Neuron (in vitro differentiated cells): ENCODE results near the gene APOC1.
"Not testable (repeated sequence)": the region's sequence is repeated elsewhere in the genome, so short reads cannot be mapped to it uniquely, and the experiment has no call there.

Experiments used
- H2AFZ ChIP-seq: one replicate; pipeline ENCODE4 v1.6.1; 2013; ENCODE audit warnings: low read depth, mild to moderate bottlenecking, inconsistent platforms, low read length, moderate library complexity
- H3K27me3 ChIP-seq: one replicate; pipeline ENCODE4 v1.6.1; 2013; ENCODE audit warnings: low read length; ENCODE audit not compliant: insufficient read depth
- H3K36me3 ChIP-seq: one replicate; pipeline ENCODE4 v1.6.1; 2013; ENCODE audit warnings: low read length; ENCODE audit not compliant: insufficient read depth
- H3K4me1 ChIP-seq: one replicate; pipeline ENCODE4 v1.6.1; 2013; ENCODE audit warnings: low read length; ENCODE audit not compliant: insufficient read depth
- H3K4me3 ChIP-seq: 2 replicates; pipeline ENCODE4 v1.5.1; 2013; ENCODE audit warnings: mild to moderate bottlenecking, low read length, moderate library complexity
- H3K9me3 ChIP-seq: one replicate; pipeline ENCODE4 v1.6.1; 2013; ENCODE audit warnings: low read length

The APOC1 gene

GRCh38 chr19:44879309-44880065 lies 34.9 kb upstream of the APOC1 start:
- Histone ChIP-seq H3K4me3 (no peak overlapping the region), H3K36me3 (peaks cover 50% of the 10 kb centered on the region), H3K4me1 (no peaks in the 10 kb centered on the region), H3K27me3 (no peaks in the 10 kb centered on the region), H2AFZ (no peak overlapping the region), H3K9me3 (no peaks in the 10 kb centered on the region)

GRCh38 chr19:44882063-44882462 lies 32.3 kb upstream of the APOC1 start:
- H3K4me3 ChIP-seq = no peak overlapping the region
- H3K4me1 ChIP-seq = no peaks in the 10 kb centered on the region
- peaks cover 36% of the 10 kb centered on the region for H3K36me3 ChIP-seq
- no peak overlapping the region for H2AFZ ChIP-seq
- no peaks in the 10 kb centered on the region for H3K27me3 ChIP-seq
- H3K9me3 ChIP-seq = no peaks in the 10 kb centered on the region

GRCh38 chr19:44882619-44883397 lies 31.6 kb upstream of the APOC1 start:
- H3K9me3 ChIP-seq, H3K4me3 ChIP-seq, H3K27me3 ChIP-seq, H2AFZ ChIP-seq, H3K4me1 ChIP-seq: not testable (repeated sequence)
- H3K36me3 ChIP-seq = peaks cover 33% of the 10 kb centered on the region

GRCh38 chr19:44883922-44884321 lies 30.5 kb upstream of the APOC1 start:
- Histone ChIP-seq H3K9me3 (no peaks in the 10 kb centered on the region), H3K27me3 (no peaks in the 10 kb centered on the region), H3K36me3 (peaks cover 31% of the 10 kb centered on the region), H2AFZ (no peak overlapping the region), H3K4me1 (no peaks in the 10 kb centered on the region), H3K4me3 (no peak overlapping the region)

- Histone ChIP-seq H3K27me3 (no peaks in the 10 kb centered on the region), H3K36me3 (peaks cover 30% of the 10 kb centered on the region), H3K4me3 (no peak overlapping the region), H3K4me1 (no peaks in the 10 kb centered on the region), H2AFZ (no peak overlapping the region), H3K9me3 (no peaks in the 10 kb centered on the region)
Observed at GRCh38 chr19:44884566-44884965, 29.8 kb upstream of the APOC1 start.

- Histone ChIP-seq H3K27me3 (no peaks in the 10 kb centered on the region), H3K4me1 (no peaks in the 10 kb centered on the region), H2AFZ (no peak overlapping the region), H3K9me3 (no peaks in the 10 kb centered on the region), H3K36me3 (peaks cover 27% of the 10 kb centered on the region), H3K4me3 (no peak overlapping the region)
Observed at GRCh38 chr19:44886141-44886540, 28.3 kb upstream of the APOC1 start.

- Histone ChIP-seq H3K4me3 (no peak overlapping the region), H3K36me3 (peaks cover 30% of the 10 kb centered on the region), H2AFZ (no peak overlapping the region)
Observed at GRCh38 chr19:44887648-44888047, 26.8 kb upstream of the APOC1 start.

GRCh38 chr19:44888335-44888734 lies 26.1 kb upstream of the APOC1 start:
- H3K9me3 ChIP-seq, H2AFZ ChIP-seq, H3K4me3 ChIP-seq, H3K27me3 ChIP-seq: not testable (repeated sequence)
- H3K36me3 ChIP-seq = peaks cover 34% of the 10 kb centered on the region
- H3K4me1 ChIP-seq = peaks cover 10% of the 10 kb centered on the region

More at GRCh38 chr19:44887648-44888047, 26.8 kb upstream of the APOC1 start:
- Histone ChIP-seq H3K27me3 (no peaks in the 10 kb centered on the region), H3K4me1 (peaks cover 10% of the 10 kb centered on the region), H3K9me3 (no peaks in the 10 kb centered on the region)

GRCh38 chr19:44889830-44890365 lies 24.5 kb upstream of the APOC1 start:
- Histone ChIP-seq H3K9me3 (no peaks in the 10 kb centered on the region), H3K27me3 (no peaks in the 10 kb centered on the region), H2AFZ (no peak overlapping the region), H3K36me3 (peaks cover 41% of the 10 kb centered on the region), H3K4me1 (peaks cover 10% of the 10 kb centered on the region), H3K4me3 (peak overlapping the region; percentile 48)

GRCh38 chr19:44890366-44891015 lies 23.9 kb upstream of the APOC1 start:
- peak overlapping the region; percentile 48 for H3K4me3 ChIP-seq
- H3K36me3 ChIP-seq = peaks cover 45% of the 10 kb centered on the region
- no peak overlapping the region for H2AFZ ChIP-seq
- H3K9me3 ChIP-seq = no peaks in the 10 kb centered on the region
- H3K4me1 ChIP-seq = peaks cover 10% of the 10 kb centered on the region
- H3K27me3 ChIP-seq = no peaks in the 10 kb centered on the region

GRCh38 chr19:44891016-44891882 lies 23.2 kb upstream of the APOC1 start, which contains the start of gene TOMM40:
TOMM40 (plus strand) TSS chr19:44891254; CDS start chr19:44891416, 162 bp downstream.
- peak within 1 kb of the TSS; percentile 31 for H2AFZ ChIP-seq
- H3K4me3 ChIP-seq = peak within 1 kb of the TSS; percentile 74
- H3K4me1 ChIP-seq = peaks cover 10% of the 10 kb centered on the region
- H3K9me3 ChIP-seq = no peaks in the 10 kb centered on the region
- H3K27me3 ChIP-seq = no peaks in the 10 kb centered on the region
- H3K36me3 ChIP-seq = peaks cover 47% of the 10 kb centered on the region

GRCh38 chr19:44892932-44893331 lies 21.5 kb upstream of the APOC1 start:
- H3K36me3 ChIP-seq = peaks cover 50% of the 10 kb centered on the region
- no peak overlapping the region for H3K4me3 ChIP-seq
- H3K9me3 ChIP-seq = no peaks in the 10 kb centered on the region
- peaks cover 10% of the 10 kb centered on the region for H3K4me1 ChIP-seq
- H2AFZ ChIP-seq = no peak overlapping the region
- H3K27me3 ChIP-seq = no peaks in the 10 kb centered on the region
